IPS-NIHi7 (cell line): ENCODE results near the gene TRIM2.

Source experiments
- DNase-seq: peaks from one replicate; pipeline ENCODE4 v3.0.0; 2012; ENCODE audit warnings: mixed read lengths; ENCODE audit errors: extremely low spot score

TRIM2 gene

GRCh38 chr4:153372967-153373562 lies 168.8 kb downstream of the TRIM2 start:
- DNase-seq = no peak

- DNase-seq = no peak
These were observed 170.2 kb downstream of the TRIM2 start for GRCh38 chr4:153374442-153374841.

GRCh38 chr4:153375303-153375702 lies 171.1 kb downstream of the TRIM2 start:
- DNase-seq = no peak

GRCh38 chr4:153383131-153383530 lies 178.9 kb downstream of the TRIM2 start:
- DNase-seq = no peak

- no peak for DNase-seq
These were observed 179.9 kb downstream of the TRIM2 start for GRCh38 chr4:153384160-153384559.

GRCh38 chr4:153385784-153386183 lies 181.5 kb downstream of the TRIM2 start:
- no peak for DNase-seq

GRCh38 chr4:153387981-153388380 lies 183.7 kb downstream of the TRIM2 start:
- DNase-seq = no peak
